ENCODE data around the gene FNBP1L. TPM values are rescaled to one million over a fixed set of nuclear protein-coding genes. Genes with fewer than 3 reads are reported as not detected.

Gene FNBP1L
- total and polyA plus RNA-seq, 2 of the 8 experiments (the other 6 are each of a cell fraction or from before 2014, with no cell fraction given) = 48.9 to 95.9 TPM

GRCh38 chr1:93594603-93594880 lies 146.6 kb downstream of the FNBP1L start (continued):
- TF ChIP-seq, protein P1, sequence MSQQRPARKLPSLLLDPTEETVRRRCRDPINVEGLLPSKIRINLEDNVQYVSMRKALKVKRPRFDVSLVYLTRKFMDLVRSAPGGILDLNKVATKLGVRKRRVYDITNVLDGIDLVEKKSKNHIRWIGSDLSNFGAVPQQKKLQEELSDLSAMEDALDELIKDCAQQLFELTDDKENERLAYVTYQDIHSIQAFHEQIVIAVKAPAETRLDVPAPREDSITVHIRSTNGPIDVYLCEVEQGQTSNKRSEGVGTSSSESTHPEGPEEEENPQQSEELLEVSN (IDR thresholded peaks at IDR 0.05) = no peak
- no peak for TF ChIP-seq GTF2F1 (IDR thresholded peaks at IDR 0.05; ENCODE audit: borderline replicate concordance, low read depth, low read length)

Data from H1 (cell line).